Activated T-helper 9 cell treated with anti-CD3 and anti-CD28 coated beads, Interleukin-2, amount 50 U/mL, for 16 hours (primary cell): Measurements from ENCODE around the gene GPX7.

Experiments used
- DNase-seq: peaks from one replicate; pipeline ENCODE4 v3.0.0-alpha.2; 2020; ENCODE audit warnings: low read depth

The GPX7 gene

DNA sequence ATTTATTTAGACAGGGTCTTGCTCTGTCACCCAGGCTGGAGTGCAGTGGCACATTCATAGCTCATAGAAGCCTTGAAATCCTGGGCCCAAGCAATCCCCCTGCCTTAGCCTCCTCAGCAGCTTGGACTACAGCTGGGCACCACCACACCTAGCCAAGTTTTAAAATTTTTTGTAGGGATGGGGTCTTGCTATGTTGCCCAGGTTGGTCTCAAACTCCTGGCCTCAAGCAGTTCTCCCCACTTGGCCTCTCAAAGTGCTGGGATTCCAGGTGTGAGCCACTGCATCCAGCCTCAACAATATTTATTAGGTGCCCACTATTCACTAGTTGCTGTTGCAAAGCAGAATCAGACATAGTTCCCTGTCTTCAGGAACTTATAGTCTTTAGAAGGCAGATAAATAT is 14.1 kb upstream of the GPX7 start:
- no peak for DNase-seq

DNA sequence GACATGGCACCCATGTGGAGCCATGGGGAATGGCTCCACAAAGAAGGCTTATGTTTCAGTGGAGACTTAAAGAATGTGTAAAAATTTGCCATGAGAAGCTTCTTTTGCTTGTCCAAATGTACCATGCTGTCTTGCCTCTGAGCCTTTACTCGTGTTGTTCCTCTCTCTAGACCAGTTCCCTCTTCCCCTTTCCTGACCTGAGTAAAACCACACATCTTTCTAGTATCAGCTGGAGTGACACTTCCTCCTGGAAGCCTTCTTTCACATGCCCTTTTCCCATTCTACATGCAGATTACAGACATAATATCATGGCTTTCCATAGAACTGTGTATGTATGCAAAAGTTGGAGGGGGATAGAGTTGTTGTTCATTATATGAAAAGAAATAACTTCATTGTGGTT is 13.6 kb upstream of the GPX7 start:
- DNase-seq = no peak

DNA sequence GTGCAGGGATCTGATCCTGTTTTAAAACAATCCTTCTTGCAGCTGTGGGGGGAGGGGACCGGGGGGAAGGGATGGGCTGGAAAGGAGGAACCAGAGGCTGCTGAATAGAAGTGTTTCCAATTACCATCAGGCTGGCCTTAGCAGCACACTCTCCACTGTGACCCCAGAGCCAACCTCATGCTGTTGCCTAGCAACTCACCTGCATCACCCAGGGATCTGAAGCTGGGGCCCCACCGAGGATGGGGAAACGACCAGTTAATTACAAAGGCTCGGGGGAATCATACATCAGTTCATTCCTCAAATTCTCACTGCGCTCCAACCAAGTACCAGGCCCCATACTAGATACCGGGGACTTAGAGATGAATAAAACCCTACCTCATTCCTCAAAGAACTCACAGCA is 11.9 kb upstream of the GPX7 start:
- DNase-seq = no peak

DNA sequence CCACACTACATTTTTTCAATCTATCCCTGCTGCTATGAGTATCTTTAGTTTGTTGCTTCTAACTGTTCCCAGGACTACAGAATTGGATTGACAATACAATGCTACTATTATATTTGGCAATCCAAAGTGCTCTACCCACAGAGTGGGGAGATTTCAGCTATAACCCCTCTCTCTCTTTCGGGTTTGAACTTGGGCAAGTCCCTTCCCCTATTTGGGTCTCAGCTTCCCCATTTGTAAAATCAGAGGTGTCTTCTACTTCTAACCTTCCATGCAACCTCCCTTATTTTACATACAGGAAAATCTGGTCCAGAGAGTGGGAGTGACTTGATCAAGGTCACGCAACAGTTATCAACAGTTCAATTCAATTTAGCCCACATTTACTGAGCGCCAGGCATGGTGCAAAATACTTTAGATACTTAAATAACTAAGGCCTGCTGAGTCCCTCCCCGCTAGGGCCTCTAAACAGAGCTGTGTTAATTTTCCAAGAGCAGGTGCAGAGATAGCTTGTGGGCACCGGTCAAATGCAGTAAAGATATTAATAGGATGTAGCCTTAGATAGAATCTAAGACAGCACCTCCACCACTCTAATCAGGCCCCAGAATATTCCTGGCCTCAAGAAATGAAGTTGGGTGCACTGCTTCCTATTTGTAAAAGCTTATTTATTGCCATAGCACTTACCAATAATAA is 9.4 kb upstream of the GPX7 start:
- no peak for DNase-seq

DNA sequence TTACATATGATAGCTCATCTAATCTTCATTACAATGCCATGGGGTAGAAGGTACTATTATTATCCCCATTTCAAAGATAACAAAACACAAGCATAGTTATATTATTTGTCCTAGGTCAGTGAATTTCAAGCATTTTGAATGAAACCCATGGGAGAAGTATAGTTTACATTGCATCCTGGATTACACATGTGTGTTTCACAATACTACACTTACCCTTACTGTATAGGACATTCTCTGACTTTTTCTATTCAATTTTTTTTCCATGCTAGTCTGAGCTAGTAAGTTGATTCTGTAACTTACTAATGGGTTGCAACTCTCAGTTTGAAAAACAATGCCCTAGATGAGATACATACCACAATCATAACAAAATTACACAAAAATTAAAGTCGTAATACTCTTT is 8.7 kb upstream of the GPX7 start:
- no peak for DNase-seq

DNA sequence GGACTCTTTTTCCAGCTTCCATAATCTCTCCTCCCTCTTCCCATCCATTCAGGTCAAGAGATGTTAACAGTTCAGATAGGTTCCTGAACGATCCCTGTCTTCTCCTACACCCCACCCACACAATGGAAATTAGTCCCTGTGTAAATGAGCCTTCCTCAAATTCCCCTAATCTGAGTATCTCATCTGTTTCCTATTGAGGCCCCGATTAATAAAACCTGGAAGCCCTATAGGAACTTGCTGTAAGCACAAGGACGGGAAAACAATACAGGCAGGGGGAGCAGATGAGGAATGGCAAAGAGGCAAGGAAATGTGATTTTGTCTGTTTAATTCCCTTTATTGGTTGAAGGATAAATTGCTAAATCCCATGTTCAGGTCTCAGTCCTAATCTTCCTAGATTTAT is 7.1 kb upstream of the GPX7 start:
- DNase-seq = no peak

DNA sequence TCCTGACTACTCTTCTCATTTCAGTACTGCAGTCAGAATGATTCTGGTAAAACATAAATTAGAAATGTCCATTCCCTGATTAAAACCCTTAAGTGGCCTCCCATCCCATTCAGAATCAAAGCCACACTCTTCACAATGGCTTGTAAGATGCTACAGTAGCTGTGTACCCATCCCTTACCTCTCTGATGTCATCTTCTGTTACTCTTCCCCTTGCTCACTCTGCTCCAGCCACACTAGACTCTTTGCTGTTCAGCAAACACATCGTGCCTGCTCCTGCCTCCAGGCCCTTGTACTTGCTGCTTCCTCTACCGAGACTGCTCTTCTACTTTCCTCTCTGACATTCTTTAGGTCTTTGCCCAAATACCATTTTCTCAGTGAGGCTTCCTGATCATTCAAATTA is 4.3 kb upstream of the GPX7 start:
- no peak for DNase-seq

DNA sequence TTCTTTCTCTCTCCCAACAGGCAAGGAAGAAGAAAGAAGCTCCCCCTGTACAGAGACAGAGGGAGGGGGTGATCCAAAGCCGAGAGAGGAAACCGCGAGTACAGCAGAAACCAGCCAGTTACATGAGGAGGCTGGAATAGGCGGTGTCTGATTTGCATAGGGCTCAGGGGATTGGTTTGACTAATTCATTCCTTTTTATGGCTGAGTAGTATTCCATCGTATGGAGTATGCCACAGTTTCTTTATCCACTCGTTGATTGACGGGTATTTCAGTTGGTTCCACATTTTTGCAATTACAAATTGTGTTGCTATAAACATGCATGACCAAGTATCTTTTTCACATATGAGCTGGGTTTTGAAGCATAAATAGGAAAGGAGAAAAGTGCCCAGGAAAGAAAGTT is 3.4 kb upstream of the GPX7 start:
- DNase-seq = no peak

DNA sequence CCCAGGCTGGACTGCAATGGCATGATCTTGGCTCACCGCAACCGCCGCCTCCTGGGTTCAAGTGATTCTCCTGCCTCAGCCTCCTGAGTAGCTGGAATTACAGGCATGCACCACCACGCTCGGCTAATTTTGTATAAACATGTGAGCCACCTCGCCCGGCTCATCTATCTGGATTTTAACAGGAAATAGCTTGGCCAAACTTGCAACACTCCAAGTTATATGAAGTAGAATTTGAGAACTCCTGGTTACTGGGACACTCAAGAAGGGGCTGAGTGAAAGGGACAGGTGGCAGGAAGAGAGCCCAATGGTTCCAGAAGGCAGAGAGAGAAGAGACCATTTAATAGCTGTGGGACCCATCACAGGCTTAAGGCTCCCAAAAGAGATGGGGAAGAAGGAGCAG is 2.9 kb upstream of the GPX7 start:
- DNase-seq = no peak

DNA sequence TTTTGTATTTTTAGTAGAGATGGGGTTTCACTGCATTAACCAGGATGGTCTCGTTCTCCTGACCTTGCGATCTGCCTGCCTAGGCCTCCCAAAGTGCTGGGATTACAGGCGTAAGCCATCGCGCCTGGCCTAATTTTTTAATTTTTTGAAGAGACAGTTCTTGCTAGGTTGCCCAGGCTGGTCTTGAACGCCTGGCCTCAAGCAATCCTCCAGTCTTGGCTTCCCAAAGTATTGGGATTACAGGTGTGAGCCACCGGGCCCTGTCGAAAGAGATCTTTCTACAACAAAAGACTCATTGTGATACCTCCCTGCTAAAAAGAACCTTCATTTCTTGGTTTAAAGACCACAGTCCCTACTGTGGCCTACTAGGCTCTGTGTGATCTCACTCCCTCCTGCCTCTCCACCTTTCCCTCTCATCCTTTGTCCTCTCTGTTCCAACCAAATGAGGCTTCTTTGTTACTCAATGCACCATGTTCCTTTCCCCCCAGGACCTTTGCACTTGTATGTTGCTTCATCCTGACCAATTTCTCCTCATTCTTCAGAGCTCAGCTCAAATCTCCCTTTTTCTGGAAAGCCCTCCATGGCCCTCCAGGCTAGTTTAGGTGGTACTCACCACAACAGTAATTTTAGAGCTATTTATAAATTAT is 1.5 kb upstream of the GPX7 start:
- DNase-seq = no peak

DNA sequence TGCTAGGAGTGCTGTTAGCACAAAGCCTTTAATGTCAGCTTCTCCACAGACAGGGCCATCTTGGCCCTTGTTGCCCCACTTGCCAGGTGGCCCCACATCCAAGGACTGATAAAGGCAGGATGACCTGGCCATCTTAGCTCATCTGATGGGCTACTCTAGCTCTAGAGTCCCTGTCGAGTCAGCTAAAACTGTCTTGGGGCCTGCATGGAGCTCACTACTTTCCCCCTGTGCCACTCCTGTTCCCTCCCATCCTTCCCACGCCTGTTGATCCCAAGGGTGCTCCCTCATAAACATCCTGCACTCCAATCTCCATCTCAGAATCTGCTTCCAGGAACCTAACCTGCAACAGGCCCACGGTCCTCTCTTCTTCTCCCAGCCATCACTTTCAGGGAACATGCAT is 652 bp upstream of the GPX7 start:
- no peak for DNase-seq

DNA sequence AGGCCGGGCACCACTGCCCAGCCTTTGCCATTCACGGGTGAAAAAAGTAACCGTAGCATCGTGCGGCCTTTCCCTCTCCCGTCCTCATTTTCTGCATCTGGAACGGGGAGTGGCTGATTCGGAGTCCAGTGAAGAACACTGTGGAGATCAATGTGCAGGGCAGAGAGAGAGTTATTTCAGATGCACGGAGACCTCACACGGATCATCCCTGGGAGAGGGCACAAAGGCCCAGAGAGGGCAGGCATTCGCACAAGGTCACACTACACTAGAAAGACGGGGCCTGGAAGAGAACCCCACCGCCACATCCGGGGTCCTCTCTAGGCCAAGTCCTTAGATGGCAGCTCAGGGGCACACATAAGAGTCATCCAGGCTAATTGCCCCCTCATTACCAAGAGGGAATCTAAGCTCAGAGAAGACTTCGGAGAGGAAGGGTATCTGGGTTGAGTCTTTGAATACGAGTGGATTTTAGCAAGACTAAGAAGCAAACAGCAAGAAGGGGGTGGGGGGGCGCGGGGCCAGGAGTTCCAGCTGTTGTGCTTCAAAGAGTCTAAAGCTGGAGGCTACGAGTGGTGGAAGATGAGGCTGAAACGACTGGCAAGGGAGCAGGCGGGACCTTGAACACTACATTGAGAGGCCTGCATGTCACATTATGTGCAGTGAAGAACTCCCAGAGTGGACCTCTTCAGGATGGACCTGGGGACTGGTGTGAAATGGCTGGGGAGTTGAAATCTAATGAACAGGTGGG is 857 bp downstream of the GPX7 start:
- no peak for DNase-seq

DNA sequence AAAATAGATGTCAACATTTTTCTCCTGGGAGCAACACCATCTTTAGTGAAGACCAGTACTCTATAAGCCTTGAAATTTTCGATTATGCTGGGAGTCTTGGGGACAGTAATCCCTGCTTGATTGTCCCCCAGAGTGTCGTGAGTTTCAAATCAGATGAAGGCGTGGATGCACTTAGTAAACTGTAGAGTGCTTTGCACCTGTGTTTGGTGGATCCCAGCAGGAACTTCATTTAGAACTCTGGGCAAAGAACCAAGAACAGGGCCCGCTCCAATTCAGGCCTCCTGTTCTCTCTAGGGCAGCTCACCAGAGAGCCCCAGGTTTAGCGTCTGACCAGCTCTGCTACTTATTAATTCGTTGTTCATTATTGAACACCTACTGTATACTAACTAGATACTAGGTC is 1.5 kb downstream of the GPX7 start:
- no peak for DNase-seq

DNA sequence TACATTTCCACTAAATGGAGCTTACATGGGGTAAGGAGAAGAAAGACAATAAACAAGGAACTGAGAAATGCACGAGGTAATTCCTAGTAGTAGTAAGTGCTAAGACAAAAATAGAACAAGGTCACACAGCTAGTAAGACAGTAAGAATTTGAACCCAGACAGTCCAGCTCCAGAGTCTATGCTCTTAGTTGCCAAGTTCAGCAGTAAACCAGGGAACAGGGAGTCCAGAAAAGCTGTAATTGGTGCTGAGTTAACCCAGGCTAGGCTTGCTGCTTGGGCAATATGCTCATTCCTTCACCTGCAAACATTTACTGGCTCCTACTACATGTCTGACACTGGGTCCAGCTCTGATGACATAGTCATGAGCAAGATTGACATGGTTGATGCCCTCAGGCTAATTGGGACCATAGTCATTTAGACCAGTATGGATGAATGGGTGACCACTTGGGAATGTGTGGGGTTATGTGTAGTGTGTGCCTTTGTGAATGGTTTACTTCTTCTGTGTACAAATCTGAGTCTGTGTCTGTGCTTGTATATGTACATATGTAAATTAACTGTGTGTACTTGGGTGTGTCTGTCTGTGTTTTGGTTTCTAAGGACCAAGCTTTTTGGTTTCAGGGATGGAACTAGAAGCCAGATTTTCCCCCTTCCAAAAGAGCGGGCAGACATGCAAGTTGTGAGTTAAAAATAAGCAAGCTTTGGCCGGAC is 2.0 kb downstream of the GPX7 start:
- DNase-seq = no peak

DNA sequence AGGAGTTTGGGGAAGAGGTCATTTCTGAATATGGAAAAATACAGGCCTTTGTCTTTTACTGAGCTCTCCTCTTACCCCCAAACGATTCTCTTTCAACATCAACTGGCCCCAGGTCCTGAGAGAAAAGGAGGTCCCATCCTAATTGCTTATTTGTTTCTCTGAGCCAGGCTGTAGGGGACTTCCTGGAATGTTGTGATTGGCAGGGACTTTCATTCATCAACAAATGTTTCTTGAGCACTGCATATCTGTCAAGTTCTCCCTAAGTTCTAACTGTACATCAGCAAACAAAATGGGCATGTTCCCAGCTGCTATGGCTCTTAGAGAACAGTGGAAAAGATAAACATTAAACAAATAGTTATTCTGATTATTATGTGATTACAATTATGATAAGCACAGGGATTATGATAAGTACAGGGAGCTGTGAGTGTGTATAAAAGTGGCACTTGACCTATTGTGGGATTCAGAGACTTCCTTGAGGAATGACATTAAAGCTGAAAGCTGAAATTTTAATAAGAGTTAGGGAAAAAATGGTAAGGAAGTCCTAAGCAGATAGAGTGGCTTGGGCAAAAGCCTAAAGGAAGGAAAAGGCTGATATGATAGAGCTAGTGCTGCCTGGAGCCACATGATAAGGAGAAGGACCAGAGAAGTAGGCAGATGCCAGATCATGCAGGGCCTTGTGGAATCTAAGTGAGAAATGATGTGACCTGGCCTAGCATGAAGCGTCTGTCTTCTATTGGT is 11.6 kb downstream of the GPX7 start:
- DNase-seq = no peak

DNA sequence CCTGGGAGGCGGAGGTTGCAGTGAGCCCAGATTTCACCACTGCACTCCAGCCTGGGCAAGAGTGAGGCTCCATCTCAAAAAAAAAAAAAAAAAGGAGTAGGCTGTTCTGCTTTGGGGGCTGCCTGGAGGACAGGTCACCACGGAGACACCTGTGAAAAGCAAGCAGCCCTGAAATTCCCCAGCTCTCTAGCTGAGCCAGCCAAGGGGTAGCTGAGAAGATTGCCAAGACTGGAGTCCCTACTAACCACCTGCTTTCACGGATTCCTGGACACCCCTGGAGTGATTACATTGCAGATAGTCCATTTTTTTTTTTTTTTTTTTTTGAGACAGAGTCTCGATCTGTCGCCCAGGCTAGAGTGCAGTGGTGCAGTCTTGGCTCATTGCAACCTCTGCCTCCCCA is 12.5 kb downstream of the GPX7 start:
- no peak for DNase-seq

DNA sequence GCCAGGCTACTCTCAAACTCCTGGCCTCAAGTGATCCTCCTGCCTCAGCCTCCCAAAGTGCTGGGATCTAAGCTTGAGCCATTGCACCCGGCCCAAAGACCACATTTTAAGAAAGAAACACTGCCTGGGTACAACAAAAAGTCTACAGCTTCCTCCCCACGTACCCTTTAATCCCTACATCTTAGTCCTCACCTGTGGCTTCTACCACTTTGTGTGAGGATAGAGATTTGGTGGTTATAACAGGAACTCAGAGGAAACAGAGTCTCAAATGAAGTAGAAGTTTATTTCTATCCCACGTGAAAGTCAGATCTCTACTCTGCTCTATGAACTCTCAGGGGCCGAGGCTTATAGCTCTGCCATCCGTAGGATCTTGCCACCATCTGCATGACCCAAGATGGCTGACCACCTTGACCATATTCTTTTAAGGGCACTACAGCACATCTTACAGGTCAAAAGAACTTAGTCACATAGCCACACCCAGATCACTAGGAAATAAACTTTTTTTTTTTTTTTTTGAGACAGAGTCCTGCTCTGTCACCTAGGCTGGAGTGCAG is 13.4 kb downstream of the GPX7 start:
- DNase-seq = no peak

DNA sequence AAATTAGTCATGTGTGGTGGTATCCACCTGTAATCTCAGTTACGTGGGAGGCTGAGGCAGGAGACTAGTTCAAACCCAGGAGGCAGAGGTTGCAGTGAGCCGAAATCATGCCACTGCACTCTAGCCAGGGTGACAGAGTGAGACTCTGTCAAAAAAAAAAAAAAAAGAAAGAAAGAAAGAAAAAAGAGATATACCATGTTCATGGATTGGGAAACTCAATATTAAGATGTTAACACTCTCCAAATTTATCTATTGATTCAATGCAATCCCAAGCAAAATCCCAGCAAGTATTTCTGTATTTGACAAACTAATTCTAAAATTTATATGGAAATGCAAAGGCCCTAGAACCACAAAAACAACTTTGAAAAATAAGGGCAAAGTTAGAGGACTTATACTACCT is 19.8 kb downstream of the GPX7 start:
- DNase-seq = no peak

DNA sequence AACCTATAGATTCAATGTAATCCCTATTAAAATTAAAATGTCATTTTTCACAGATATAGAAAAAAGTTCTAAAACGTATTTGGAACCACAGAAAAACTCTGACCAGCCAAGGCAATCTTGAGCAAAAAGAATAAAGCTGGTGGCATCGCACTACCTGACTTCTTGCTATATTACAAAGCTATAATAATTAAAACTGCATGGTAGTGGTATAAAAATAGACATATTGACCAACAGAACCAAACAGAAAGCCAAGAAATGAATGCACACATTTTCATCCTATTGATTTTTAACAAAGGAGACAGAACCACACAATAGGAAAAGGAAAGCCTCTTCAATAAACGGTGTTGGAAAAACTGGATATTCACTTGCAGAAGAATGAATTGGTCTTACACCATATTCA is 21.6 kb downstream of the GPX7 start:
- no peak for DNase-seq

DNA sequence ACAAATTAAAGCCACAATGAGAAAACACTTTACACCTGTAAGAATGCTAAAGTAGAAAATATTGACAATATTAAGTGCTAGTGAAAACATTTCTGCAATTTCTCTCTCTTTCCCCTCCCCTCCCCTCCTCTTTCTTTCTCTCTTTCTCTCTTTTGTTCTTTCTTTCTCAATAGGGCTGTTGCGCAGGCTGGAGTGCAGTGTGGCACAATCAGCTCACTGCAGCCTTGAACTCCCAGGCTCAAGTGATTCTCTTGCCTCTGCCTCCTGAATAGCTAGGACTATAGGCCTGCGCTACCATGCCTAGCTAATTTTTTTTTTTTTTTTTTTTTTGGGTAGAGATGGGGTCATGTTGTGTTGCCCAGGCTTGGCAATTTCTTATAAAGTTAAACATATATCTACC is 24.9 kb downstream of the GPX7 start:
- DNase-seq = no peak

DNA sequence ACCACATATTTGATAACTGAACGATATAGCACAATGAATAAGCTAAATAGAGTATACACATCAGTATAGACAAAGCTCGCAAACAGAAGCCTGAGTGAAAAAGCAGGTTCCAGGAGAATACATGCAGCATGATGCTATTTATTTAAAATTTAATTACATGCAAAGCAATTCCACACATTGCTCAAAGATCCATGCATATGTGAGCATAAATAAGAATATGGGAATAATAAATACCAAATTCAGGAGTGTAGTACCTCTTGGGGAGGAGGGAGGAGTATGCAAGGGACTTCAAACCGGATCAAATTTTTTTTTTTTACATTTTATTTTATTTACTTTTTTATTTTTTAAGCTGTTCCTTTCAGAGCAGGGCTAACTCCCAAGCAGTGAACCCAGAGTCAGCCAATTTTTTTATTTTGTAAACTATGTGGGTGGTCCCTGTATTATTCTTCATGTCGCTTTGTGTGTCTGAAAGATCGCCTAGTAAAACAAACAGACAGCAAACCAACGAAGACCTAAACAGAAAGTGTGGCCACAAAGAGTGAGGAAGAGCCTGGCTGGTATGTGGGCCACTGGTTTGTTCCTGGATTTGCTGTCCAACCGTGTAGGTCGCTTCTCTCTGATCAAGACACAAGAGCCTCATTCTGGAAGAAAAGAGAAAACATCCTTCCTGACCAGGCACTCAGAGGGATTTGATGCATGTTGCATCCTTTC is 26.6 kb downstream of the GPX7 start:
- no peak for DNase-seq

DNA sequence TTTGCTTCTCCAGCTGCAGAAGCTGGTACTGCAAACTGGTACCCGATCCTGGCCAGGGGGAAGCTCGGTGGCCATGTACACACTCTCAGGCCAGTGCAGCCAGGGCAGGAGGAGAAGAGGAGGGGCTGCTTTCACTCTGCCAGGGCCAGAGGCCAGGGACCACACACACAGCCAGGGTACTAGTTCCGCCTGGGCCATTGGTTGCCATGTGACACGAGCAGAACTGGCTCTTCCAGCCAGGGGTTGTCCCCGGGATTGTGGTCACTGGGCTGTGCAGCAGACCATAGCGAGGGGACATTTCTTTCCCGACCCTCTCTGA is 27.1 kb downstream of the GPX7 start:
- no peak for DNase-seq
